ENCODE data around the gene RNF214. TPM values are rescaled to one million over a fixed set of nuclear protein-coding genes. Genes with fewer than 3 reads are reported as not detected.
A peak's percentile ranks its signal among the peaks of the same experiment; 100 is the strongest.

The RNF214 gene
- polyA plus RNA-seq, 3 donors: 6.4 to 13.8 (median 7.8) TPM

DNA sequence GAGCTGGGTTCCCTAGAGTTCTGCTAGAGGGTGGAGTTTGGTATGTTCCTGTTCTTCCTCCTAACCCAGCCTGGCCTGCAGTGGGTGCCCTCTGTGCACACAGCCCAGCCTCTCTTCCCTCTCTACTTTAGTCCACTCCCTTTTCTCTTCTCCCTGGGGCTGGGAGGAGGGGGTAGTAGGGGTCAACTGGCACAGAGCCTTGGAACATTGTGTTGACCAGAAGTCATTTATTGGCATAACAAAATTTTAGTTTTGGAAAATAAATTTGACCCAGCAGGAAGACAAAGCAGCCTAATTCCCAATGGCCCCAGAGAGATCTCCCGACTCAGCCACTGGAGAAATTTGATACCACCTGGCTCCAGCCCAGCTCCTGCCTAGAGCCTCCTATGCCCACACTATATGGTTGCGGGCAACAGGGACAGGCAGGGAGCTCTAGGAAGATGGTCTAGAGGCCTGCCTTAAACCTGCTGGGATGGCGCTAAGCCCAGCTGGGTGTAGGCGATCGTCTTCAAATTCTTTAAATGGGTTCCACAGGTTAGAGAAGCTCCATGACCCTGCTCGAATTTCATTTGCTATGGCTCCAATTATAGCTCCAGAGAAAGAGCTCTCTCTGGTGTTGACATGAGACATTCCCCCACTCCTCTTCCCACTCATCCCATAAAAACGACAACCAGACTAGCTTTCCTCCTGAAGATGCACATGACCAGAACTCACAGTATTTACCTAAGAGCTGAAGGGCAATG is 10.5 kb upstream of the RNF214 start:
- WGBS (ENCODE audit: insufficient coverage): 100% methylated on average over 5 of the region's 7 CpGs
- peaks cover 90 to 99% of the 10 kb centered on the region in 2 donors for H3K36me3 Mint-ChIP-seq
- no peaks in the 10 kb centered on the region for H3K9me3 Mint-ChIP-seq
- TF ChIP-seq, protein P1, sequence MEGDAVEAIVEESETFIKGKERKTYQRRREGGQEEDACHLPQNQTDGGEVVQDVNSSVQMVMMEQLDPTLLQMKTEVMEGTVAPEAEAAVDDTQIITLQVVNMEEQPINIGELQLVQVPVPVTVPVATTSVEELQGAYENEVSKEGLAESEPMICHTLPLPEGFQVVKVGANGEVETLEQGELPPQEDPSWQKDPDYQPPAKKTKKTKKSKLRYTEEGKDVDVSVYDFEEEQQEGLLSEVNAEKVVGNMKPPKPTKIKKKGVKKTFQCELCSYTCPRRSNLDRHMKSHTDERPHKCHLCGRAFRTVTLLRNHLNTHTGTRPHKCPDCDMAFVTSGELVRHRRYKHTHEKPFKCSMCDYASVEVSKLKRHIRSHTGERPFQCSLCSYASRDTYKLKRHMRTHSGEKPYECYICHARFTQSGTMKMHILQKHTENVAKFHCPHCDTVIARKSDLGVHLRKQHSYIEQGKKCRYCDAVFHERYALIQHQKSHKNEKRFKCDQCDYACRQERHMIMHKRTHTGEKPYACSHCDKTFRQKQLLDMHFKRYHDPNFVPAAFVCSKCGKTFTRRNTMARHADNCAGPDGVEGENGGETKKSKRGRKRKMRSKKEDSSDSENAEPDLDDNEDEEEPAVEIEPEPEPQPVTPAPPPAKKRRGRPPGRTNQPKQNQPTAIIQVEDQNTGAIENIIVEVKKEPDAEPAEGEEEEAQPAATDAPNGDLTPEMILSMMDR (IDR thresholded peaks at IDR 0.05): no peak
- Histone ChIP-seq H3K9ac (ENCODE audit: insufficient read depth, low read length, poor library complexity, severe bottlenecking) (no peak overlapping the region), H3K4me3 (replicated peaks in 1 of 3; ENCODE audit: low read depth in 2 of 3, low read length in 3 of 3) (no peak overlapping the region), H3K36me3 (replicated peaks in 1 of 2; ENCODE audit: control insufficient read depth in 1 of 2, insufficient read depth in 2 of 2, low read length in 2 of 2) (peaks cover 89 to 99% of the 10 kb centered on the region in 2 donors), H3K4me2 (replicated peaks; ENCODE audit: extremely low read depth, low read length, poor library complexity, severe bottlenecking) (no peak overlapping the region), H3K27me3 (ENCODE audit: control insufficient read depth in 2 of 2, insufficient read depth in 2 of 2, low read length in 2 of 2) (no peaks in the 10 kb centered on the region), H3K27ac (ENCODE audit: low read depth in 1 of 2, low read length in 2 of 2) (peak overlapping the region in 1 of 2 donors; percentile 6), H3K4me1 (ENCODE audit: control insufficient read depth in 1 of 2, insufficient read depth in 2 of 2, low read length in 2 of 2) (peaks cover 0 to 3% of the 10 kb centered on the region in 2 donors), H3K79me2 (ENCODE audit: insufficient read depth, low read length) (no peaks in the 10 kb centered on the region), H4K20me1 (ENCODE audit: insufficient read depth, low read length) (peaks cover 5% of the 10 kb centered on the region), H3K9me3 (replicated peaks in 1 of 2; ENCODE audit: control insufficient read depth in 1 of 2, insufficient read depth in 1 of 2, low read length in 2 of 2) (no peaks in the 10 kb centered on the region), H2AFZ (ENCODE audit: insufficient read depth, low read depth, low read length, poor library complexity, severe bottlenecking) (no peak overlapping the region)
- no peaks in the 10 kb centered on the region for H3K27me3 Mint-ChIP-seq (ENCODE audit: low read depth in 3 of 3)
- intact Hi-C loops (cut with micrococcal nuclease): loop anchor here (5.0 to 10.0 kb wide), 3 partner anchors 40 to 347 kb away; no protein-coding TSS in a partner anchor
- peaks cover 8% of the 10 kb centered on the region for H3K4me1 Mint-ChIP-seq
- H3K27ac Mint-ChIP-seq: peak overlapping the region in 2 of 7 donors; percentile 15 to 65
- DNase-seq: no peak
- no peak overlapping the region for H3K4me3 Mint-ChIP-seq

DNA sequence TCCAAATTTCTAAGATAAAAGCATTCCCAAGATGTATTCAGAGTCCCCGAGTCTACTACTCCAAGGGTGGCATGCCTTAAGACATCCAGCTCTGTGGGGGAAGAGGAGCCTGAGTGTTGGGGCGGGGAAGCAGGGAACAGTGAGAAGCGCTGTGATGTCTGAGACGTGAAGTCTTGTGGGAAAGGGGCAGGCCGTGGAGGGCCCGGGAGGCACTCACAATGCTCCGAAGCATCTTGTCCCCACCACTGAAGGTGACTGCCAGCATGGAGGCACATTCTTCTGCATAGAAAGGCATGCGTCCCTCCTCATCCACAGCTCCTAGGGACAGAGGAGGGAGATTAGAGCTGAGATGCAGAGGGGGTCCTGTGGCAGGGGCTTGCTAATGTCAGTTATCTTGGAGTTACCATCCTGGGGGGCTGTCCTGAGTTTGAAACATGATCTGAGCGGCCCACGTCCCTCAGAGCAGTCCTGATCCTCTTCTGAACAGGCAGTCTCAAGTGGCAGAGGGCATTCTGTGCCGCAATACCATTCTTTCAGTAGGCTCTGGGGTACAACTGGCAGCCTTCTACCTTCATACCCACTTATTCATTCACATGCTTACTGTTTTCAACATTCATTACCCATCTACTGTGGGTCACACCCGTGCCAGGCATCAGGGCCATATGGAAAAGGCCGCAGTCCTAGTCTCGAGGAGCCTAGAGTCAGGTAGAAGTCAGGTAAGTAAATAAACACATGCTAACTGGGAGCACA is 9.3 kb upstream of the RNF214 start:
- H3K79me2 ChIP-seq (ENCODE audit: insufficient read depth, low read length): no peaks in the 10 kb centered on the region
- H3K36me3 ChIP-seq (replicated peaks in 1 of 2; ENCODE audit: control insufficient read depth in 1 of 2, insufficient read depth in 2 of 2, low read length in 2 of 2): peaks cover 87 to 99% of the 10 kb centered on the region in 2 donors
- H3K9me3 Mint-ChIP-seq: no peaks in the 10 kb centered on the region
- peaks cover 89 to 98% of the 10 kb centered on the region in 2 donors for H3K36me3 Mint-ChIP-seq
- no peak for DNase-seq
- intact Hi-C loops (cut with micrococcal nuclease): loop anchor here (5.0 to 10.0 kb wide), 3 partner anchors 41 to 348 kb away; no protein-coding TSS in a partner anchor
- peaks cover 8% of the 10 kb centered on the region for H3K4me1 Mint-ChIP-seq
- no peak overlapping the region for H3K4me2 ChIP-seq (replicated peaks; ENCODE audit: extremely low read depth, low read length, poor library complexity, severe bottlenecking)
- H3K4me3 Mint-ChIP-seq: no peak overlapping the region
- 100% methylated on average over 5 of the region's 14 CpGs for WGBS (ENCODE audit: insufficient coverage)
- no peaks in the 10 kb centered on the region for H3K9me3 ChIP-seq (replicated peaks in 1 of 2; ENCODE audit: control insufficient read depth in 1 of 2, insufficient read depth in 1 of 2, low read length in 2 of 2)
- H4K20me1 ChIP-seq (ENCODE audit: insufficient read depth, low read length): peaks cover 6% of the 10 kb centered on the region
- H3K4me3 ChIP-seq (replicated peaks in 1 of 3; ENCODE audit: low read depth in 2 of 3, low read length in 3 of 3): no peak overlapping the region
- H3K27me3 ChIP-seq (ENCODE audit: control insufficient read depth in 2 of 2, insufficient read depth in 2 of 2, low read length in 2 of 2): no peaks in the 10 kb centered on the region
- peak overlapping the region in 2 of 7 donors; percentile 20 to 43 for H3K27ac Mint-ChIP-seq
- H3K27me3 Mint-ChIP-seq (ENCODE audit: low read depth in 3 of 3): no peaks in the 10 kb centered on the region
- no peak overlapping the region for H3K9ac ChIP-seq (ENCODE audit: insufficient read depth, low read length, poor library complexity, severe bottlenecking)
- no peak overlapping the region for H2AFZ ChIP-seq (ENCODE audit: insufficient read depth, low read depth, low read length, poor library complexity, severe bottlenecking)
- H3K4me1 ChIP-seq (ENCODE audit: control insufficient read depth in 1 of 2, insufficient read depth in 2 of 2, low read length in 2 of 2): peaks cover 0 to 3% of the 10 kb centered on the region in 2 donors
- H3K27ac ChIP-seq (ENCODE audit: low read depth in 1 of 2, low read length in 2 of 2): no peak overlapping the region
- TF ChIP-seq, protein P1 (IDR thresholded peaks at IDR 0.05): no peak
